Neuron (in vitro differentiated cells): ENCODE measurements around the gene COPS8.

Source experiments
- H2AFZ ChIP-seq: one replicate; pipeline ENCODE4 v1.6.1; 2013; ENCODE audit warnings: low read depth, mild to moderate bottlenecking, inconsistent platforms, low read length, moderate library complexity
- H3K27me3 ChIP-seq: one replicate; pipeline ENCODE4 v1.6.1; 2013; ENCODE audit warnings: low read length; ENCODE audit not compliant: insufficient read depth
- H3K36me3 ChIP-seq: one replicate; pipeline ENCODE4 v1.6.1; 2013; ENCODE audit warnings: low read length; ENCODE audit not compliant: insufficient read depth
- H3K4me1 ChIP-seq: one replicate; pipeline ENCODE4 v1.6.1; 2013; ENCODE audit warnings: low read length; ENCODE audit not compliant: insufficient read depth
- H3K4me3 ChIP-seq: 2 replicates; pipeline ENCODE4 v1.5.1; 2013; ENCODE audit warnings: mild to moderate bottlenecking, low read length, moderate library complexity
- H3K9me3 ChIP-seq: one replicate; pipeline ENCODE4 v1.6.1; 2013; ENCODE audit warnings: low read length

The COPS8 gene

DNA sequence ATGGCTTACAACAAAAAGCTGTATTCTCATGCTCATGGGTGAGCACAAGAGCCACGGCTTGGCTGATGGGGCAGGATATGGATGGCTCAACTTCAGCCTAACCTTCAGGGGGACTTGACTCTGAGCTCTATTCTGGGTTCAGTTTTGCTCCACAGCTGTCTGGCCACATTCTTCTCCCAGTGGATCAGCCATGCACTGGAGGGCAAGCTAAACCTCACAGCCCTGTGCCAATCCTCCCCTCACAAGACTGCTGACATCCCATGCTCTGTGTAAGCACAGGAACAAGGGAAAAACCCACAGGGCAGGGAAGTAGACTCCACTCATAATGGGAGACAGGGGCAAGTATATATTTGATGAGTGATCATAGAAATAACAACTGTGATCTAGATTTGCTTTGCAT, 35.6 kb downstream of the COPS8 start:
- Histone ChIP-seq H3K27me3 (no peaks in the 10 kb centered on the region), H3K36me3 (no peaks in the 10 kb centered on the region), H2AFZ (no peak overlapping the region), H3K4me1 (no peaks in the 10 kb centered on the region), H3K4me3 (no peak overlapping the region), H3K9me3 (no peaks in the 10 kb centered on the region)

DNA sequence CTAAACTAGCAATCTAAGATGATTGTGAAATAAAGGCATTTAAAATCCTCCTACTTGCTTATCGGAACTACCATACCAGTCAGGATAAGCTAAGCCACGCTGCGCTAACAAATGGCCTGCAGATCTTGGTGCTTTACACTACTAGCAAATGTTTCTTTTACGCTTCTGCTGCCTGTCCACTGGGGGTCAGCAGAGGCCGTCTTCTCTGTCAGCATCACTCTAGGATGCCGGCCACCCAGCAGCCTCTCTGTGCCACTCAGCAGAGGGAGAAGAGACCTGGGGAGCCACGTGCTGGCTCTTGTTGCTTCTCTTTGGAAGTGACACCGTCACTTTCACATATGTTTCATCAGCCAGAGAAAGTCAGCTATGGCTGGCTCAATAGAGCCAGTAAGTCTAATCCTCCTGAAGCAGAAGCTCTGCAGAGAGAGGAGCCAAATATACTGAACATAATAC, 36.6 kb downstream of the COPS8 start:
- Histone ChIP-seq H3K4me3 (no peak overlapping the region), H3K27me3 (no peaks in the 10 kb centered on the region), H3K9me3 (no peaks in the 10 kb centered on the region), H3K4me1 (no peaks in the 10 kb centered on the region), H2AFZ (no peak overlapping the region), H3K36me3 (no peaks in the 10 kb centered on the region)

DNA sequence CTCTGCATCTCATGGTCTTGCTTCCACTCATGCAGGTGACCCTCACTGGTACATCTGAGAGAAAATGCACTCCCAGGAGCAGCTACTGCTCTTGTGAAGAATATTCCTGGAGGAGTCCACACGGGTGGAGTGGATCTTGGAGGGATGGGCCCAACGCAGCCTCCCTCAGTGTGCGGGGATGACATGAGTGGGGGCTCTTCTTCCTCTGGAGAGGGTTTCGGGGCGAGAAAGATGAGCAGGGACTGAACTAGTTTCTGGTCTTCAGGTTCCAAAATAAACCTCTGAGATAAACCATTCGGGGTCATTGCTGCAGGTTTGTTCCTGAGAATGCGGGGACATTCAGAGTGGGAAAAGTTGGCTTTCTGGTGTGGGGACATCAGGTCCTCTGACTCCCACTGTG, 39.1 kb downstream of the COPS8 start:
- Histone ChIP-seq H2AFZ (no peak overlapping the region), H3K4me3 (no peak overlapping the region), H3K27me3 (no peaks in the 10 kb centered on the region), H3K9me3 (no peaks in the 10 kb centered on the region), H3K4me1 (peaks cover 3% of the 10 kb centered on the region), H3K36me3 (no peaks in the 10 kb centered on the region)

DNA sequence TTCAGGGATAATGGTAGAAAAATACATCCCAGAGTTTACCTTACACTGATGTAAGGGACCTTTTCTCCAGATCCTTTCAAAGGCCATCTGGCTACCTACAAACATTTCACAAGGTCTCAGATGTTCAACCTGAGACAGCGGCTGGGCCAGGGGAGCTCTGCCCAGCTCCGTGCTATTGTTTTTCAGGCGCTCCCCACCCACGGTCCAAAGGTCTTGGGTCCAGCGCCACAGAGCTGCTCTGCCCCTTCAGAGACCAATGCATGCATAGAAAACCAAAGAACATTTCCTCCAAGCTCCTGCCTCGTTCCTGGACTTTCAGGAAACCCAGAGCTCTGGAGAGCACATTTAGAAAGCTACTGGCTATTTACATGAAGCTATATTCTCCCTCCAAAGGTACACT, 40.3 kb downstream of the COPS8 start:
- no peaks in the 10 kb centered on the region for H3K27me3 ChIP-seq
- H2AFZ ChIP-seq, result no peak overlapping the region
- no peak overlapping the region for H3K4me3 ChIP-seq
- no peaks in the 10 kb centered on the region for H3K9me3 ChIP-seq
- H3K36me3 ChIP-seq, result no peaks in the 10 kb centered on the region
- peaks cover 3% of the 10 kb centered on the region for H3K4me1 ChIP-seq

DNA sequence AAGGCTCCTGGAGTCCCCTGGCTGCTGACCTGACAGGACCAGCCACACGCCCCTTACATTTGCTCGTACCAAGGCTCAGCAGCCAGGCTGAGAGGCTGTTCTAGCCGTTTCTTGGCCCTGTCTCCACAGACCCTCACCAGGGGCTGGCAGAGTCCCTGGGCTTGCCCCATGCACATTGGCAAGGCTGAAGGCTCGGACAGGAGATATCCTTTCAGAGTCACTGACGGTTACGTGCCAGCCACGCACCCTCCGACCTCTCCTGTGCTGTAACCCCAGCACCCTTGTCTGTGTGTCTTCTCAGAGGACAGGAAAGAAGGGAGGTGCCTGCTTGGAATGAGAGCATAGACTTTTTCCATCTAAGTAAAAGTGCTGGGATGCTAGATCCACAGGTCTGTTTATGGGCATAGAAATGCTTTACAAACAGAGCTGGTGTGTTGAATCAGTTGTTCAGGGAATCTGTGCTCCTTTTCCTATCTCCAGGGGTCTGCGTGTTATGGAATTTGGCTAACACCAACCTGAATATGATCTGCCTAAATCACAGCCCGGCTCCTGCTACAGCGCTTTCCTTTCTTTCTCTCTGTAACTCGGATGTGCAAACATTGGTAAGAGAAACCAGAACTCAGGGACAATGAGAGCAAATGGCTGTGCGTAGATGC, 41.0 kb downstream of the COPS8 start:
- H3K27me3 ChIP-seq, result no peaks in the 10 kb centered on the region
- no peak overlapping the region for H2AFZ ChIP-seq
- peaks cover 3% of the 10 kb centered on the region for H3K4me1 ChIP-seq
- no peak overlapping the region for H3K4me3 ChIP-seq
- no peaks in the 10 kb centered on the region for H3K9me3 ChIP-seq
- H3K36me3 ChIP-seq, result no peaks in the 10 kb centered on the region

DNA sequence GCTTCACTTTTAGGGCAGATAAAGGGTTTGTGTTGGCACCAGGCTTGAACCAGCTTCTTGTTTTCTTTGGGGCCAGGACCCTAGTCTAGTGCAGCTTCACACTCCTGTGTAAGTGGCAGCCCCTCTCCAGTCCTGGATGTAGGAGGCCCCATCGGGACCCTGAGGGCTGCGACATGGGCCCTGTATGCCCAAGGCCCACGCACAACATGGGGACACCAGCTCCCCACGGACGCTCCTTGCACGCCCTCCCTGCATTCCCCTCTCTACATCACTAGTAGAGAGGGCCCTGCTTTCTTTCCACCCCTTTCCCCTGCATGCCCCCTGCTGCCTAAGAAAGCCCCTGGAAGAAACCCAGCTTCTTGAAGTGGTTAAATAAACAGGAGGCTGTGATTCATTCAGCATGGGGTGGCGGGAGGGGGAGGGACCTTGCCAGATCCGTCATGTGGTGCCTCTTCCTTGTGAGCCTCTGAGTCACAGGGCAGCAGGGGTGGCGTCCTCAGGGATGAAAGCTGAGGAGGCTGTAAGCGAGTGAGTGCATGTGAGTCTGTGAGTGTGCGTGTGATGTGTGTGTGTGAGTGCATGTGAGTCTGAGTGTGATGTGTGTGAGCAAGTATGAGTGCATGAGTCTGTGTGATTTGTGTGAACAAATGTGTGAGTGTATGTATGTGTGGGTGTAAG, 42.5 kb downstream of the COPS8 start:
- Histone ChIP-seq H3K4me1 (peaks cover 3% of the 10 kb centered on the region), H3K27me3 (no peaks in the 10 kb centered on the region), H2AFZ (no peak overlapping the region), H3K9me3 (no peaks in the 10 kb centered on the region), H3K36me3 (no peaks in the 10 kb centered on the region), H3K4me3 (no peak overlapping the region)

DNA sequence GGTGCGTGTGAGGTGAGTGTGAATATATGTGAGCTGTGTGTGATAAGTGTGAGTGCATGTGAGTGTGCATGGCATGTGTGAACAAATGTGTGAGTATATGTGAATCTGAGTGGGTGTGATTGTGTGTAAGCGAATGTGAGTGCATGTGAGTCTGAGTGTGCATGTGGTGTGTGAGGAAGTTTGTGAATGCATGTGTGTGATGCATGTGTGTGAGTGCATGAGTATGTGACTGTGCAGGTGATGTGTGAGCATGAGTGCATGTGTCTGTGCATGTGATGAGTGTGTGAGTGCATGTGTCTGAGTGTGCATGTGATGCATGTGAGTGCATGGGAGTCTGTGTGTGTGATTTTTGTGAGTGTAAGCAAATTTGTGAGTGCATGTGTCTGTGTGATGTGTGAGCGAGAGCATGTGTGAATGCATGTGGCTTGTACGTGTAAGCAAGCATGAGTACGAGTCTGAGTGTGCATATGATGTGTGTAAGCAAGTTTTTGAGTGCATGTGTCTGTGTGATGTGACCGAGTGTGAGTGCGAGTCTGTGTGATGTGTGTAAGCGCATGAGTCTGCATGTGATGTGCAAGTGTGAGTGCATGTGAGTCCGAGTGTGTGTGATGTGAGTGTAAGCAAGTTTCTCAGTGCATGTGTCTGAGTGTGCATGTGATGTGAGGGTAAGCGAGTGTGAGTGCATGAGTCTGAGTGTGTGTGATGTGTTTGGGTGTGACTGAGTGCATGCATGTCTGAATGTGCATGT, 43.3 kb downstream of the COPS8 start:
- Histone ChIP-seq H3K9me3 (no peaks in the 10 kb centered on the region), H3K4me3 (no peak overlapping the region), H3K4me1 (peaks cover 3% of the 10 kb centered on the region), H3K36me3 (no peaks in the 10 kb centered on the region), H2AFZ (no peak overlapping the region), H3K27me3 (no peaks in the 10 kb centered on the region)

DNA sequence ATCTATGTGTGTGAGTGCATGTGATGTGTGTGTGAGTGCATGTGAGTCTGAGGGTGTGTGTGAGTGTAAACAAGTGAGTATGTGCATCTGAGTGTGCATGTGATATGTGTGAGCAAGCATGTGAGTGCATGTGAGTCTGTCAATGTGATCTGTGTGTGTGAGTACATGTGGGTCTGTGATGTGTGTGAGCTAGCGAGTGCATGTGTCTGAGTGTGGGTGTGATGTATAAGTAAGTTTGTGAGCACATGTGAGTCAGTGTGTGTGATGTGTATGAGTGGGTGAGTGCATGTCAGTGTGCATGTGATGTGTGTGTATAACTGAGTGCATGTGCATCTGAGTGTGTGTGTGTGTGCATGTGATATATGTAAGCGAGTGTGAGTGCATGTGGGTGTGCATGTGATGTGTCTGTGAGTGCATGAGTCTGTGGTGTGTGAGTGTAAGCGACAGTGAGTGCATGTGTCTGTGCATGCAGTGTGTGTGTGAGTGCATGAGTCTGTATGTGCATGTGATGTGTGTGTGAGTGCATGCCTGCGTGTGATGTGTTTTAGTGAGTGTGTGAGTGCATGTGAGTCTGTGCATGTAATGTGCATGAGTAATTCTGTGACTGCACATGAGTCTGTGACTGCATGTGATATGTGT, 44.1 kb downstream of the COPS8 start:
- Histone ChIP-seq H2AFZ (no peak overlapping the region), H3K4me1 (peaks cover 3% of the 10 kb centered on the region), H3K9me3 (no peaks in the 10 kb centered on the region), H3K36me3 (no peaks in the 10 kb centered on the region), H3K27me3 (no peaks in the 10 kb centered on the region), H3K4me3 (no peak overlapping the region)

DNA sequence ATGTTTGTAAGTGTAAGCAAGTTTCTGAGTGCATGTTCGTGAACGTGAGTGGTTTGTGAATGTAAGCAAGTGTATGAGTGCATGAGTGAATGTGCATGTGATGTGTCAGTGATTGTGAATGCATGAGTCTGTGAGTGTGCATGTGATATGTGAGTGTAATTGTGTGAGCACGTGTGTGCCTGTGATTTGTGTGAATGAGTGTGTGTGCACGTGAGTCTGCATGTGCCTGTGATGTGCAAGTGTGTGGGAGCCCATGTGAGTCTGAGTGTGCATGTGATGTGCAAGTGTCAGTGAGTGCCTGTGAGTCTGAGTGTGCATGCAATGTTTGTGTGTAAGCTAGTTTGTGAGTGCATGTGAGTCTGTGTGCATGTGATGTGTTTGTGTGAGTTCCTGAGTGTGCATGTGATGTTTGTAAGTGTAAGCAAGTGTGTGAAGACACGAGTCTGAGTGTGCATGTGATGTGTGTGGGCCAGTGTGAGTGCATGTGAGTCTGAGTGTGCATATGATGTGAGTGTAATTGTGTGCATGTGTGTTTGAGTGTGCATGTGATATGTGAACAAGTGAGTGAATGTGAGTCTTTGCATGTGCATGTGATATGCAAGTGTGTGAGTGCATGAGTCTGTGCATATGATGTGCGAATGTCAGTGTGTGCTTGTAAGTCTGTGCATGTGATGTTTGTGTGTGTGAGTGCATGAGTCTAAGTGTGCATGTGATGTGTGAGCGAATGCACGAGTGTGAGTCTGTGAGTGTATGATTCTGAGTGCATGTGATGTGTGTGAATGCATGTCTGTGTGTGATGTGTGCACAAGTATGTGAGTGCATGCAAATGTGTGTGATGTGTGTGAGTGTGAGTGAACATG, 45.1 kb downstream of the COPS8 start:
- Histone ChIP-seq H3K36me3 (no peaks in the 10 kb centered on the region), H2AFZ (no peak overlapping the region), H3K9me3 (no peaks in the 10 kb centered on the region), H3K27me3 (no peaks in the 10 kb centered on the region), H3K4me3 (no peak overlapping the region), H3K4me1 (peaks cover 3% of the 10 kb centered on the region)

DNA sequence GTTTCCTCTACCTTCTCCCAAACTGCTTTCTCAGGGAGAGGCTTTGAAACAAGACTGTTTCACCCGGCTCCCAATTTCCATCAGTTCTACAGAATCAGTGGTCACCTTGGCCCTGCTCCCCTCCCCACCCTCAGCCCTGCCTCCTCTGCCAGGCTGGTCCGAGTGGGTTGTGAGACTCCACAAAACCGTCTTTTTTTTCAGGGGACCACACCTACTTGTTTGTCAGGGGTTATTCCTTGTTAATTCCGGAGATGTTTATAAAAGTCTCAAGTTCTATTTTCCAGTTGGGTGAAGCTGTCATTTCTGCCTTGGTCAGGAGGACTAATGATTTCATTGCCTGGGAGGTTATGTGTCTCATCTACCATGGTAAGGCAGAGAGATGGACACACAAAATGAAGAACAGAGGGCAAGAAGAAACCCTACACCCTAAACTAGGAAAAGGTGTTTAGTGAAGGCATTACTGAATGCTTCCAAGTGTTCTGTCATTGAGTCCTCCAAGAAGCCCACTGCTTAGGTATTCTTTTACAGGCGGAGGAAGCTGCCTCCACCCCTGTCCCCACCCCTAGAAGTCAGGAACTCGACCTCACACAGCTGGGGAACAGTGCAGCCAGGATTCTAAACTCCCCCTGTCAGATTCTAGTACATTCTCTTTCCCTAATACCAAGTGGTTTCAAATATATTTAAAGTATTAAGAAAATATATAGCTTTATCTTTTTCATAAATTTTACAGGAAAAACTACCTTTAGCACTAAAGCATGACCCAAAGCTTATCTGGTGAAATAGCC, 46.3 kb downstream of the COPS8 start:
- Histone ChIP-seq H3K9me3 (no peaks in the 10 kb centered on the region), H3K36me3 (no peaks in the 10 kb centered on the region), H3K4me3 (no peak overlapping the region), H2AFZ (no peak overlapping the region), H3K4me1 (peaks cover 3% of the 10 kb centered on the region), H3K27me3 (no peaks in the 10 kb centered on the region)

DNA sequence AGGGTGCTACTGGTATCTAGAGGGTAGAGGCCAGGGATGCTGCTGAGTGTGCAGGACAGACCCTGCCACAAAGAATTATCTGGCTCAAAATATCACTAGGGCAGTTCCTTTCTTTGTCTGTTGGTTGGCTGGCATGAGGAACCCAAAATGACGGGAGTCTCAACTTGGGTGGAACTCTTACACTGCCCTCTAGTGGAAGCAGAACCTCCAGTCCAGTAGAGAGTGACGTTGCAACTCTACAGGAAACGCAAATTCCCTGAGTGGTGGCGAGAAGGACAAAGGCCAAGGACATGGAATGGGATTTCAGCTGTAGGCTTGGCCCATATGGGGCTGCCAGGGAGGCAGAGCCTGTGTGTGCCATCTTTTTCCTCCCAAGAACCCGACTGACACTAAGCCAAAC, 47.1 kb downstream of the COPS8 start:
- Histone ChIP-seq H2AFZ (no peak overlapping the region), H3K9me3 (no peaks in the 10 kb centered on the region)

More for the DNA sequence above, 47.1 kb downstream of the COPS8 start:
- peaks cover 3% of the 10 kb centered on the region for H3K4me1 ChIP-seq
- no peaks in the 10 kb centered on the region for H3K27me3 ChIP-seq
- no peaks in the 10 kb centered on the region for H3K36me3 ChIP-seq
- no peak overlapping the region for H3K4me3 ChIP-seq
